Adrenal gland (tissue), 12 donors: ENCODE results near the gene FAM161B. TPM values are rescaled to one million over a fixed set of nuclear protein-coding genes. Genes with fewer than 3 reads are reported as not detected.

Experiments
- DNase-seq, 7 donors: peaks; one replicate each; pipeline ENCODE4 v3.0.0-alpha.2; 2019 to 2020
- H3K27ac ChIP-seq, 5 donors: fragments of 200-600 bp; sonication (generic) in 4 of 5; 1 replicate in 3 of 5; 2 replicates in 2 of 5; pipeline versions ENCODE4 v1.5.1 to v1.8.0; 2016 to 2020; ENCODE audit warnings: mild to moderate bottlenecking in 1 of 5
- H3K27me3 ChIP-seq: fragments of 200-600 bp; 2 replicates; pipeline ENCODE4 v1.8.0; 2021
- H3K36me3 ChIP-seq, 2 donors: fragments of 200-600 bp; replicated peaks in 1 of 2; 1 replicate in 1 of 2; 2 replicates in 1 of 2; pipeline versions ENCODE4 v1.5.1 to v1.8.0; 2018 to 2022
- H3K4me1 ChIP-seq, 2 donors: fragments of 200-600 bp; replicated peaks in 1 of 2; 1 replicate in 1 of 2; 2 replicates in 1 of 2; pipeline versions ENCODE4 v1.5.1 to v1.8.0; 2018 to 2021
- H3K4me3 ChIP-seq, 4 donors: fragments of 200-600 bp; sonication (generic) in 3 of 4; one replicate each; pipeline ENCODE4 v1.5.1; 2016 to 2018
- H3K9me3 ChIP-seq, 3 donors: fragments of 200-600 bp; sonication (generic) in 1 of 3; replicated peaks in 1 of 3; 1 replicate in 2 of 3; 2 replicates in 1 of 3; pipeline versions ENCODE4 v1.5.1 to v1.8.0; 2016 to 2021
- CTCF ChIP-seq, 6 experiments: fragments of 450-650 bp in 4 of 6; fragments of 200-600 bp in 2 of 6; sonication (generic) in 1 of 6; IDR thresholded peaks; 1 replicate in 5 of 6; 2 replicates in 1 of 6; pipeline versions ENCODE4 v1.5.1 to v1.8.0; 2016 to 2021; ENCODE audit warnings: antibody characterized with exemption in 6 of 6, mild to moderate bottlenecking in 2 of 6, moderate library complexity in 1 of 6
- POLR2A ChIP-seq, 2 donors: fragments of 450-650 bp; IDR thresholded peaks; one replicate each; pipeline ENCODE4 v1.6.1; 2017; ENCODE audit warnings: antibody characterized with exemption in 2 of 2, mild to moderate bottlenecking in 2 of 2, moderate library complexity in 1 of 2
- WGBS, 4 donors: extraction: QIAGEN DNeasy Blood & Tissue Kit in 2 of 4; methylation state at CpG; one replicate each; pipeline versions ENCODE4 v1.1.5 to v1.1.7; 2013 to 2017; 5-methylcytosine and 5-hydroxymethylcytosine counted together
- intact Hi-C, 2 donors: fragments of 100-400 bp; cut with DNase I; formaldehyde crosslinking; loops; one replicate each; pipeline versions ENCODE4 v1.14.1 to v1.15.0; 2022 to 2023
- polyA plus RNA-seq, 3 donors: library from polyadenylated mRNA; stranded (reverse); fragments of 200-250 nt in 2 of 3; fragments of 350-450 nt in 1 of 3; fragmentation: Illumina TruSeq in 1 of 3; extraction: RNeasy Lipid Tissue Mini Kit (QIAGEN cat#74804) in 1 of 3; gene quantifications; one replicate each; pipeline ENCODE4 v1.2.3, GENCODE V29; 2013 to 2014
- total RNA-seq, 9 donors: library from RNA; depleted of rRNA in 4 of 9; stranded (reverse); fragments of >200 nt in 4 of 9; fragments of 120-200 nt in 1 of 9; fragmentation: NEBNext Ultra II Directional in 1 of 9; extraction: Animal tissue kit (Norgen Biotek cat#: 25700) in 1 of 9; gene quantifications; one replicate each; pipeline versions ENCODE4 v1.1.0 to v1.2.4, GENCODE V29; 2013 to 2023
- donor health status: healthy with polysubstance abuse.
- donor health status: Bipolar disorder and iron deficiency.
- donor health status: DM: yes; HTN: yes; CAD: no.
- donor health status: DM: no; HTN: no; CAD: no.
- donor health status: DM: no; HTN: no; CAD: no.
- donor health status: DM: yes; HTN: yes; CAD: no.

The FAM161B gene
- total and polyA plus RNA-seq, 12 donors, result 4.1 to 25.2 (median 11.6) TPM

DNA sequence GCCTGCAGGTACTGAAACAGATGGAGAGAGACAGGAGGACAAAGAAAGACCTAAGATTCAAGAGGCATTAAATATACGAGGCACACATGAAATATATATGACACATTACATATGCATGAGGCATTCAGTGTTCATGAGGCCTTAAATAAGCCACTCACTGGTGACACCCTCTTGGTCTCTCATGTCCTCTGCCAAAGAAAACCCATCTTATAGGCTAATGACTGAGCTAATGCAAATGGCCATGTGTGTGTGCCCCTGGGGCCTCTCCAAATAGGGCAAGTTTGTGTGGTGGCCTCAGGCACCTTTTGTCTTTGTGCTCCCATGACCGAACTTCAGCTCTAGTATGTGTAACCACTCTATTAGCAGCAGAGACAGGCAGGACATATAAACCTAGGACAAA is 19.0 kb upstream of the FAM161B start:
- Histone ChIP-seq H3K36me3 (peaks cover 0 to 21% of the 10 kb centered on the region in 2 donors), H3K4me1 (no peaks in the 10 kb centered on the region), H3K27ac (no peak overlapping the region), H3K4me3 (no peak overlapping the region), H3K9me3 (no peaks in the 10 kb centered on the region), H3K27me3 (no peaks in the 10 kb centered on the region)
- DNase-seq, result no peak
- intact Hi-C loops, result no loop called here
- no peak for TF ChIP-seq CTCF (IDR thresholded peaks at IDR 0.05)
- TF ChIP-seq POLR2A (IDR thresholded peaks at IDR 0.05), result no peak
- WGBS, 4 donors, result 92 to 100% (median 95%) methylated on average over 2 of the region's 2 CpGs

DNA sequence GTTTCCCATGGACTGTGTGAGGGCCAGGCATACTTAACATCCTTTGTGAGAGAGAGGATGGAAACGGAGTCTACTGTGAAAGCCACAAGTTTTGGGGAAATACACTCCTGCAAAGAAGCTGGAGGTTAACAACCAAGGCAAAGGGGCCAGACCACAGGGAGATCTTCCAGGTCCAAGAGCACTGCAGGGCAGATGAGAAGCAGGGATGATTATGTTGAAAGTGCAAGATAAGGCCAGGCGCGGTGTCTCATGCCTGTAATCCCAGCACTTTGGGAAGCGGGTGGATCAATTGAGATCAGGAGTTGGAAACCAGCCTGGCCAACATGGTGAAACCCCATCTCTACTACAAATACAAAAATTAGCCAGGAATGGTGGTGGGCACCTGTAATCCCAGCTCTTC is 15.3 kb upstream of the FAM161B start:
- intact Hi-C loops, result no loop called here
- peaks cover 0 to 58% of the 10 kb centered on the region in 2 donors for H3K36me3 ChIP-seq
- DNase-seq, result no peak

GRCh38 chr14:73961192-73961591 is 11.3 kb upstream of the FAM161B start:
- no peaks in the 10 kb centered on the region for H3K9me3 ChIP-seq
- H3K4me1 ChIP-seq, result no peaks in the 10 kb centered on the region
- H3K27me3 ChIP-seq, result no peaks in the 10 kb centered on the region
- WGBS, 4 donors, result 91 to 95% (median 94%) methylated on average over 11 to 12 of the region's 12 CpGs
- intact Hi-C loops, result no loop called here
- TF ChIP-seq POLR2A (IDR thresholded peaks at IDR 0.05), result no peak
- no peak for TF ChIP-seq CTCF (IDR thresholded peaks at IDR 0.05)
- peaks cover 0 to 84% of the 10 kb centered on the region in 2 donors for H3K36me3 ChIP-seq
- no peak overlapping the region for H3K4me3 ChIP-seq
- no peak overlapping the region for H3K27ac ChIP-seq
- no peak for DNase-seq

More for the DNA sequence above, 15.3 kb upstream of the FAM161B start:
- H3K9me3 ChIP-seq, result no peaks in the 10 kb centered on the region
- H3K27me3 ChIP-seq, result no peaks in the 10 kb centered on the region
- H3K27ac ChIP-seq, result no peak overlapping the region
- H3K4me1 ChIP-seq, result no peaks in the 10 kb centered on the region
- 82 to 100% (median 97%) methylated on average over 4 of the region's 4 CpGs for WGBS, 4 donors
- H3K4me3 ChIP-seq, result no peak overlapping the region
- TF ChIP-seq POLR2A (IDR thresholded peaks at IDR 0.05) (no peak), CTCF (IDR thresholded peaks at IDR 0.05) (no peak)

GRCh38 chr14:73958591-73958990 is 8.7 kb upstream of the FAM161B start:
- Histone ChIP-seq H3K27me3 (no peaks in the 10 kb centered on the region), H3K9me3 (no peaks in the 10 kb centered on the region), H3K4me3 (no peak overlapping the region), H3K4me1 (no peaks in the 10 kb centered on the region), H3K36me3 (peaks cover 0 to 97% of the 10 kb centered on the region in 2 donors), H3K27ac (no peak overlapping the region)
- TF ChIP-seq POLR2A (IDR thresholded peaks at IDR 0.05) (no peak), CTCF (IDR thresholded peaks at IDR 0.05) (no peak)
- intact Hi-C loops, result loop anchor here in 1 of 2 donors (10.0 kb wide), 1 partner anchor 76 kb away; no protein-coding TSS in a partner anchor
- DNase-seq, result no peak
